PC-9 (cell line): ENCODE measurements around the gene CPXM1.

Source experiments
- CTCF ChIP-seq: fragments of 200-600 bp; sonication (generic); conservative IDR thresholded peaks from 2 replicates; pipeline ENCODE4 v1.6.1; 2017; ENCODE audit warnings: mixed run types, antibody characterized with exemption, mild to moderate bottlenecking, moderate library complexity
- EZH2 ChIP-seq: fragments of 200-600 bp; sonication (generic); IDR thresholded peaks from 2 replicates; pipeline ENCODE4 v1.8.0; 2017; ENCODE audit warnings: antibody characterized with exemption, low read depth

- no peak for TF ChIP-seq CTCF
- TF ChIP-seq EZH2, result no peak
These were observed 37.8 kb downstream of the CPXM1 start for GRCh38 chr20:2762578-2763131.
